ENCODE results near the gene MYMX.

Gene MYMX

GRCh38 chr6:44221291-44221960 is 4.7 kb downstream of the MYMX start:
- POLR2A ChIA-PET: interaction anchor here (0.6 to 5.7 kb wide), 7 partner anchors 25 to 87 kb away, joined by 3 to 90 read pairs (median 4); partner anchors contain the start of gene HSP90AB1
- Histone ChIP-seq H3K4me3 (ENCODE audit: low read depth, low read length) (no peak overlapping the region), H3K9me3 (ENCODE audit: control insufficient read depth, insufficient read depth, low read depth, low read length) (no peaks in the 10 kb centered on the region), H3K27ac (ENCODE audit: extremely low read depth, low read depth, low read length) (peak overlapping the region; percentile 60), H3K36me3 (ENCODE audit: control insufficient read depth in 2 of 2, insufficient read depth in 1 of 2, low read length in 2 of 2) (no peaks in the 10 kb centered on the region), H3K4me1 (ENCODE audit: control insufficient read depth, insufficient read depth, low read length) (peaks cover 23% of the 10 kb centered on the region)
- CTCF ChIA-PET: interaction anchor here (0.6 to 11.1 kb wide), 11 partner anchors 9 to 458 kb away, joined by 3 to 148 read pairs (median 4); partner anchors contain the start of genes HSP90AB1 and SLC35B2
- TF ChIP-seq ZNF132 (tag by site-specific recombination; IDR thresholded peaks at IDR 0.05; ENCODE audit: borderline replicate concordance): no peak
- peak; percentile 58; the same call in 1 of the 2 replicates for TF ChIP-seq KLF8 (tag by site-specific recombination; IDR thresholded peaks at IDR 0.05)
- no peak for TF ChIP-seq ELK4 (IDR thresholded peaks at IDR 0.05; ENCODE audit: borderline replicate concordance, low read depth, low read length)
- TF ChIP-seq ZNF777 (tag by site-specific recombination; IDR thresholded peaks at IDR 0.05; ENCODE audit: borderline replicate concordance): no peak
- TF ChIP-seq ZNF558 (tag by site-specific recombination; IDR thresholded peaks at IDR 0.05): no peak
- TF ChIP-seq ZBTB17 (tag by site-specific recombination; IDR thresholded peaks at IDR 0.05): peak; percentile 79
- peak; percentile 71; the same call in 1 of the 2 replicates for TF ChIP-seq KLF1 (tag by site-specific recombination; IDR thresholded peaks at IDR 0.05)
- no peak for TF ChIP-seq ZNF302 (tag by site-specific recombination; IDR thresholded peaks at IDR 0.05; ENCODE audit: low read depth)
- no peak for TF ChIP-seq REST (tag by site-specific recombination; IDR thresholded peaks at IDR 0.05)
- TF ChIP-seq ZNF610 (tag by site-specific recombination; IDR thresholded peaks at IDR 0.05; ENCODE audit: borderline replicate concordance): no peak
- peak; percentile 58; the same call in 1 of the 2 replicates for TF ChIP-seq KLF10 (tag by site-specific recombination; IDR thresholded peaks at IDR 0.05)
- no peak for TF ChIP-seq ZNF280D (tag by site-specific recombination; IDR thresholded peaks at IDR 0.05)
- peak; percentile 84 for TF ChIP-seq ZBTB20 (tag by site-specific recombination; IDR thresholded peaks at IDR 0.05)
- TF ChIP-seq PBX3 (CRISPR knock-in tag; IDR thresholded peaks at IDR 0.05): no peak
- TF ChIP-seq ZNF561 (tag by site-specific recombination; IDR thresholded peaks at IDR 0.05; ENCODE audit: borderline replicate concordance): no peak
- peak; percentile 57 for TF ChIP-seq ZSCAN30 (tag by site-specific recombination; IDR thresholded peaks at IDR 0.05)
- no peak for TF ChIP-seq ZNF24 (tag by site-specific recombination; IDR thresholded peaks at IDR 0.05)
- TF ChIP-seq YY1 (tag by site-specific recombination; IDR thresholded peaks at IDR 0.05): no peak
- TF ChIP-seq ZFP69B (tag by site-specific recombination; IDR thresholded peaks at IDR 0.05): peak; percentile 56; the same call in 1 of the 2 replicates
- TF ChIP-seq ZNF184 (tag by site-specific recombination; IDR thresholded peaks at IDR 0.05): peak; percentile 50; the same call in 1 of the 2 replicates
- TF ChIP-seq ZNF544 (tag by site-specific recombination; IDR thresholded peaks at IDR 0.05): no peak
- no peak for TF ChIP-seq PRDM4 (tag by site-specific recombination; IDR thresholded peaks at IDR 0.05)
- TF ChIP-seq ZNF146 (tag by site-specific recombination; IDR thresholded peaks at IDR 0.05): no peak
- 0 out of 2 replicates have a peak, but pooled peaks have one; percentile 17 for TF ChIP-seq ZNF324 (tag by site-specific recombination; IDR thresholded peaks at IDR 0.05)
- TF ChIP-seq ZXDB (tag by site-specific recombination; IDR thresholded peaks at IDR 0.05): peak; percentile 79
- no peak for TF ChIP-seq ZNF664 (tag by site-specific recombination; IDR thresholded peaks at IDR 0.05)
- no peak for TF ChIP-seq ZNF138 (tag by site-specific recombination; IDR thresholded peaks at IDR 0.05; ENCODE audit: borderline replicate concordance)

Measured in HEK293 (cell line).